Right ventricle myocardium inferior (tissue), 1 donor: Measurements from ENCODE around the gene COX19. TPM values are rescaled to one million over a fixed set of nuclear protein-coding genes. Genes with fewer than 3 reads are reported as not detected.

Experiments
- ATAC-seq: fragments of 200-7000 bp; cut with Tn5 transposase; one replicate; pipeline ENCODE4 v1.9.1; 2020; ENCODE audit warnings: mild to moderate bottlenecking, moderate library complexity
- DNase-seq: peaks from one replicate; pipeline ENCODE4 v3.0.0; 2021; ENCODE audit errors: missing footprints
- intact Hi-C: fragments of 100-400 bp; cut with DNase I; formaldehyde crosslinking; loops from one replicate; pipeline ENCODE4 v1.11.0; 2022
- microRNA-seq: library from miRNA; unstranded; fragments of <30 nt; microRNA quantifications from one replicate; pipeline ENCODE4 v1.2.0, GENCODE V29; 2020
- total RNA-seq: library from RNA; stranded (reverse); fragmentation: NEBNext Ultra II Directional; extraction: Animal tissue kit (Norgen Biotek cat#: 25700); gene quantifications from one replicate; pipeline ENCODE4 v1.2.1, GENCODE V29; 2021
- donor health status: DM: no; HTN: yes; CAD: no; lungs with severe emphysema.

Gene COX19
- total RNA-seq, 1 donor from 2014 or later = 8.2 TPM

DNA sequence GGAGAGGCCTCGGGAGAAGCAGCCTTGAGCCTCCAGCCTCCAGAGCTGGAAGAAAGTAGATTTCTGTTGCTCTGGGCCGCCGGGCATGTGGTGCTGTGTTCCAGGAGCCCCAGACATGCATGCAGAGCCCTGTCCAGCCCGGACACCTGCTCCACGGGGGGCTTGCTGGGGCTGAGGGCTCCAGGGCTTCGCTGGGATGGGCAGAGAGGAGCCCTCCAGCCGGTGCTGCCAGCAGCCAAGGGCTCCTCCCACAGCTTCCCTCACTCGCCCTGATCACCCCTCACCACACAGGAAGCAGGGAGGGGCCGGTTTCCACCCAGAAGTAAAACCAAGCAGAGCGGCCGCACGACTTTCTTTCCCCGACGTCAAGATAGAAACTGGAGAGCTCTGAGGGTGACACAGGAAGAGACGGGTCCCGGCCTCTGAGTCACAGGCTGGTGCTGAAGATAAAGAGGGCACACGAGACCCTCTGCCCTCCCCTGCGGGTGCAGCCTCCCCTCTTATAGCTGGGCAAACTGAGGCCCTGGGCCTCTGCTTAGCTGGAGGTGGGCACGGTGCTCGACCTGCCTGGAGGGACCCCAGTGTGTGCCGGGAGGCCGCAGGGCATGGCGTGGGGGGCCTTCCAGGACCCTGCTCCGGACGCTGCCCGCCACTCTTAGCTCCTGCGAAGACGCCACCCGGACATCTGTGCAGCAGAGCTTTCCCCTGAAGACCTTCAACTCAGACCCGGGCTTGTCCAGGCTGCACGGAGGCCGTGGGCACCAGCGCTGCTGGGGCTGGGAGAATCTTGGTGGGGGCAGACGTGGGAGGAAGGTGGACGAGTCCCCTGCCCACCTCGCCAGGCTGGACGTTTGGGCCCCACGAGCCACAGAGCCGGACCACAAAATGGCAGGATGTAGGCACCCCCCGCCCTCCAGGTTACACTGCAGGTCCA lies 52.0 kb downstream of the COX19 start:
- intact Hi-C loops = loop anchor here (2.0 kb wide), 1 partner anchor 55 kb away; no protein-coding TSS in a partner anchor
- ATAC-seq = peak; percentile 40
- DNase-seq = peak; percentile 89

GRCh38 chr7:922334-923107 lies 52.8 kb downstream of the COX19 start:
- ATAC-seq = no peak
- peak; percentile 57 for DNase-seq
- intact Hi-C loops = no loop called here

- ATAC-seq = no peak
- peak; percentile 72 for DNase-seq
- intact Hi-C loops = no loop called here
Observed at GRCh38 chr7:921581-922333, 53.6 kb downstream of the COX19 start.

GRCh38 chr7:921071-921461 lies 54.3 kb downstream of the COX19 start:
- no peak for DNase-seq
- no peak for ATAC-seq
- intact Hi-C loops = no loop called here

GRCh38 chr7:920351-921070 lies 54.8 kb downstream of the COX19 start:
- ATAC-seq (no peak), DNase-seq (peak; percentile 39)
- intact Hi-C loops = no loop called here

DNA sequence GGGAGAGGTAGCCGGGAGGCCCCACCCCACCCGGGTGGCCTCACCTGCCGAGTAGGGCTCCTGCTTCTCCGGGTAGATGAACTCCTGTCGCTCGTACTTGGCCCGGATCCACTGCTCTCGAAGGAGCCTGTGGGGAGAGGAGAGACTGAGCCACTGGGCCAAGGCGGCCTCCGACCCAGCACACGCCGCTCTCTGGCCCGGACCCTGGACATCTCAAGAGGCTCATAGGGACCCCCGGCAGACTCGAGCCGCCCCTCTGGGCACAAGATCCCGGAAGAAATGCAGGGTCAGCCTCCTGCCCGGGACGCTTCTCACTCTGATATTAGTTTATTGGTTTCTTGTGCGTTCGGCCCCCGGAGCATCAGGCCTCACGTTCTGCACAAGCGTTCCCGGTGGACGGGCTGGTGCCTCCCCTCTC lies 55.4 kb downstream of the COX19 start:
- DNase-seq (peak; percentile 51), ATAC-seq (no peak)
- intact Hi-C loops = no loop called here

DNA sequence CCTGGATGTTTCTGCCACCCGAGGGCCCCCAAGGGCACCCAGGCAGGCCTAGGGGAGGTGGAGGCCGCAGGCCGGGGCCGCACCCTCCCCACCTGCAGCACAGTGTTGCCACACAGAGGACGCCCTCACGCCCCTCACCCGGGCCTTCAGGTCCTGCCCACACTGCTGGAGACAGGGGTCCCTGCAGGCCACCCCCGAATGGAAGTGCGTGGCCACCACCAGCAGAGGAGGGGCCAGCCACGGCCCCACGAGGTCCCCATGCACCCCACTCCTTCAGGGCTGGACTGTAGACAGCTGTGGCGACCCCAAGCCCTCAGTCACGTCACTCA lies 56.3 kb downstream of the COX19 start:
- DNase-seq (peak; percentile 51), ATAC-seq (no peak)
- intact Hi-C loops = no loop called here

DNA sequence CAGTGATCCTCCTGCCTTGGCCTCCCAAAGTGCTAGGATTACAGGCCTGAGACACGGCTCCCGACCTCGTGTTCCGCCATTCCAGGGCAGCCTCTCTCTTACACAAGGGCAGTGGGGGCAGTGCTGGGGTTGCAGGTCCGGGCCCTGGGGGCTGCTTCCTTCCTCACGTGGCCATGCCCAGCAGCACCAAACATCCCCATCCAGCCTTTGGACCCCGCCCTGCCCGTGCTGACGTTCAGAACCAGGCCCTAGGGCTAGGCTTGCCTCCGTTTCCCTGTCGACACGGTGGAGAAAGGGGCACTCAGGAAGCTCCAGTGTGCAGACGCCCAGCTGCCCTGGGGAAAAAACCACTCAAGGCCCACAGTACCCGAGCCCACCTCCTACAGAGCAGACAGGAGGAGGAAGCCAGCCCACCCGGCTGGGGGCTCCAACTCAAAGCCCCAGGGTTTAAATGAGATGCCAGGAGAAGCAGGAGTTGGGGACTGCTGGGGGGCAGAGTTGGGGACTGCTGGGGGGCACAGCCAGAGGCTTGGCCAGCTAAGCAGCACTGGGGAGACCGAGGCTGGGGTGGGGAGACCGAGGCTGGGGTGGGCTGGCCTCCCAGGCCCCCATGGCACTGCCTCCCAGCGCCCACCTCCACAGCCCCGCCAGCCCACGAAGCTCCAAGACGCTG lies 56.8 kb downstream of the COX19 start:
- no peak for ATAC-seq
- peak; percentile 61 for DNase-seq
- intact Hi-C loops = no loop called here

DNA sequence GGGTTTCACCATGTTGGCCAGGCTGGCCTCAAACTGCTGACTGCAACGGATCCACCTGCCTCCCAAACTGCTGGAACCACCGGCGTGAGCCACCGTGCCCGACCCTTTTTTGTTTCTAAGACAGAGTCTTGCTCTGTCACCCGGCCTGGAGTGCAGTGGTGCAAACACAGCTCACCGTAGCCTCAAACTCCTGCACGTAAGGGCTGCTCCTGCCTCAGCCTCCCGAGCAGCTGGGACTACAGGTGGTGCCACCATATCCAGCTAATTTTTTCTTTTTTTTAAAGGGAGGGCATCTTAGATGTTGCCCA lies 57.3 kb downstream of the COX19 start:
- ATAC-seq = no peak
- DNase-seq = peak; percentile 4
- intact Hi-C loops = no loop called here

GRCh38 chr7:917255-918117 lies 57.9 kb downstream of the COX19 start:
- no peak for ATAC-seq
- peak; percentile 11 for DNase-seq
- intact Hi-C loops = no loop called here

DNA sequence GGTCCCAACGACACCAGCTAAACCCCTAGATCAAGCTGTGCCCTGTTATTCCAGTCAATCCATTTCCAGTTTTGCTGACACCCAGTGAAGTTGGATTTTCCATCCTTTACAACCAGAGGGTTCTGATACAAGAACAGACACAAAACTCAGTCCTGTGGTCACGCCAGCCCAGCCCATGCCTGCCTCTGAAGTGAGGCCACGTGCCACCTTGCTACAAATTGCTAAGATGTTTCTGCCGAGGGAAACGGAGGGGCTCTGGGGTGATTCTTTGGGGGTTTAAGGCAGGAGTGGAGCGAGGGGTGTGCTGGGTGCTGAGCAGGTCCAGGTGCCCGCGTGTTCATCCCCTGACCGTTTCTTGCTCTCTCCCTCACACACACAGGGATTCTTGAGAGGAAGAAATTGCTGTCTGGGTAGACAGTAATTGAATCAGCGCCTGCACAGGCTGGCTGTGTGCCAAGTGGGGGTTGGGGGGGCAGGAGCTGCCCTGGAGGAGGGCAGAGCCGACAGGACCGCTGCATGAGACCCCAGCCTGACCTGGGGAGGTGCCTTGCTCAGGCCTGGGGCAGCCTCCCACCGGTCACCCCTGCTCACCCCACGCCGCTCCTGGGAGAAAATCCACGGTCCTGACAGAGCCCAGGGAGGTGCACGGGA lies 58.9 kb downstream of the COX19 start:
- intact Hi-C loops = no loop called here
- DNase-seq = peak; percentile 44
- ATAC-seq = no peak

Small RNA genes within 50 kb of the gene (microRNA-seq; reads per million reads assigned to microRNA genes)
- gene MIR339 = 391 reads per million, percentile 71 among the genes with 10 or more reads in this experiment

Other genes starting within 250 kb of the COX19 start
- 17.7 TPM for gene DNAAF5, start 248.8 kb downstream of the COX19 start, total RNA-seq
- gene PRKAR1B, start 248.3 kb downstream of the COX19 start, total RNA-seq = 16.7 TPM
- 176 TPM for gene SUN1, start 143.1 kb downstream of the COX19 start, total RNA-seq
- gene GET4, start 99.0 kb downstream of the COX19 start, total RNA-seq = 19.1 TPM
- 10.0 TPM for gene ADAP1, start 20.9 kb downstream of the COX19 start, total RNA-seq
- not detected for gene CYP2W1, start 7.6 kb upstream of the COX19 start, total RNA-seq
- 30.6 TPM for gene GPR146, start 69.0 kb upstream of the COX19 start, total RNA-seq
- 3.6 TPM for gene GPER1, start 112.6 kb upstream of the COX19 start, total RNA-seq
- gene ZFAND2A, start 184.6 kb upstream of the COX19 start, total RNA-seq = 5.9 TPM